Lung (tissue), 12 donors: Measurements from ENCODE around the gene IGFBP7. TPM values are rescaled to one million over a fixed set of nuclear protein-coding genes. Genes with fewer than 3 reads are reported as not detected.

ENCODE experiments used
- ATAC-seq: fragments of 200-7000 bp; cut with Tn5 transposase; one replicate; pipeline ENCODE4 v1.9.1; 2020; ENCODE audit warnings: moderate number of reproducible peaks; ENCODE audit not compliant: insufficient read depth, low FRiP score
- DNase-seq, 3 donors: peaks; one replicate each; pipeline ENCODE4 v3.0.0-alpha.2; 2013 to 2017
- H3K27ac ChIP-seq, 2 donors: one replicate each; pipeline ENCODE4 v1.5.1; 2013; ENCODE audit warnings: mild to moderate bottlenecking in 2 of 2, moderate library complexity in 2 of 2, control low read depth in 1 of 2, inconsistent platforms in 1 of 2, low read depth in 1 of 2, low read length in 1 of 2
- H3K27me3 ChIP-seq, 3 donors: one replicate each; pipeline ENCODE4 v1.5.1; 2013; ENCODE audit warnings: low read length in 2 of 3; ENCODE audit not compliant: control insufficient read depth in 3 of 3, insufficient read depth in 3 of 3
- H3K36me3 ChIP-seq, 4 donors: one replicate each; pipeline ENCODE4 v1.5.1; 2013; ENCODE audit warnings: low read length in 4 of 4, mild to moderate bottlenecking in 1 of 4, moderate library complexity in 1 of 4; ENCODE audit not compliant: control insufficient read depth in 4 of 4, insufficient read depth in 4 of 4
- H3K4me1 ChIP-seq, 5 donors: one replicate each; pipeline ENCODE4 v1.5.1; 2013; ENCODE audit warnings: low read length in 5 of 5, mild to moderate bottlenecking in 2 of 5, moderate library complexity in 1 of 5; ENCODE audit not compliant: control insufficient read depth in 5 of 5, insufficient read depth in 5 of 5
- H3K4me3 ChIP-seq: one replicate; pipeline ENCODE4 v1.5.1; 2013; ENCODE audit warnings: mild to moderate bottlenecking, control low read depth, moderate library complexity
- H3K9ac ChIP-seq, 2 donors: one replicate each; pipeline ENCODE4 v1.5.1; 2013; ENCODE audit warnings: low read length in 2 of 2, control low read depth in 1 of 2; ENCODE audit not compliant: insufficient read depth in 1 of 2
- H3K9me3 ChIP-seq, 4 donors: one replicate each; pipeline ENCODE4 v1.5.1; 2013; ENCODE audit warnings: low read length in 3 of 4, mild to moderate bottlenecking in 1 of 4, moderate library complexity in 1 of 4; ENCODE audit not compliant: control insufficient read depth in 4 of 4, insufficient read depth in 3 of 4
- CTCF ChIP-seq: IDR thresholded peaks from 2 replicates; pipeline ENCODE4 v1.5.1; 2012; ENCODE audit warnings: mild to moderate bottlenecking; ENCODE audit errors: control extremely low read depth, extremely low read depth
- WGBS, 2 donors: extraction: QIAGEN DNeasy Blood & Tissue Kit; methylation state at CpG; one replicate each; pipeline ENCODE4 v1.1.7; 2013; 5-methylcytosine and 5-hydroxymethylcytosine counted together
- polyA plus RNA-seq, 2 donors: library from polyadenylated mRNA; stranded (reverse); fragments of 200-250 nt; gene quantifications; one replicate each; pipeline ENCODE4 v1.2.1, GENCODE V29; 2013
- total RNA-seq, 2 donors: library from RNA; depleted of rRNA in 1 of 2; stranded (reverse); fragments of >200 nt in 1 of 2; gene quantifications; one replicate each; pipeline ENCODE4 v1.2.1, GENCODE V29; 2014 to 2021
- donor health status: control.
- donor health status: control.
- donor health status: Bipolar disorder and iron deficiency.
- donor health status: healthy.
- donor health status: DM: yes; HTN: yes; CAD: no.

Gene IGFBP7
- total and polyA plus RNA-seq, 4 donors, result 212 to 517 (median 399) TPM

GRCh38 chr4:57098415-57098814 lies 11.8 kb downstream of the IGFBP7 start:
- ATAC-seq, result no peak
- H3K27ac ChIP-seq, result peak overlapping the region; percentile 13 to 72
- WGBS, 2 donors, result 71 to 77% methylated on average over 5 of the region's 5 CpGs
- H3K9ac ChIP-seq, result no peak overlapping the region
- H3K4me1 ChIP-seq, result peaks cover 8 to 59% (median 40%) of the 10 kb centered on the region in 5 donors
- TF ChIP-seq CTCF, result no peak
- no peak overlapping the region for H3K4me3 ChIP-seq
- no peaks in the 10 kb centered on the region for H3K27me3 ChIP-seq
- no peaks in the 10 kb centered on the region for H3K9me3 ChIP-seq
- peak in 1 of 3 donors; percentile 43 for DNase-seq
- H3K36me3 ChIP-seq, result no peaks in the 10 kb centered on the region

GRCh38 chr4:57097711-57098110 lies 12.5 kb downstream of the IGFBP7 start:
- ATAC-seq (no peak), DNase-seq (no peak)
- no peaks in the 10 kb centered on the region for H3K36me3 ChIP-seq
- H3K27ac ChIP-seq, result peak overlapping the region; percentile 28 to 38
- 84 to 90% methylated on average over 2 of the region's 2 CpGs for WGBS, 2 donors
- no peak overlapping the region for H3K4me3 ChIP-seq
- no peak overlapping the region for H3K9ac ChIP-seq
- H3K27me3 ChIP-seq, result no peaks in the 10 kb centered on the region
- H3K9me3 ChIP-seq, result no peaks in the 10 kb centered on the region
- H3K4me1 ChIP-seq, result peaks cover 7 to 55% (median 33%) of the 10 kb centered on the region in 5 donors
- no peak for TF ChIP-seq CTCF

GRCh38 chr4:57095956-57096355 lies 14.2 kb downstream of the IGFBP7 start:
- ATAC-seq (no peak), DNase-seq (no peak)
- no peak for TF ChIP-seq CTCF
- Histone ChIP-seq H3K27me3 (no peaks in the 10 kb centered on the region), H3K9ac (no peak overlapping the region), H3K27ac (peak overlapping the region in 1 of 2 donors; percentile 55), H3K9me3 (no peaks in the 10 kb centered on the region), H3K36me3 (no peaks in the 10 kb centered on the region), H3K4me3 (no peak overlapping the region), H3K4me1 (peaks cover 6 to 56% (median 21%) of the 10 kb centered on the region in 5 donors)
- WGBS, 2 donors, result 65 to 70% methylated on average over 5 of the region's 5 CpGs

GRCh38 chr4:57095245-57095644 lies 14.9 kb downstream of the IGFBP7 start:
- TF ChIP-seq CTCF, result no peak
- H3K4me3 ChIP-seq, result no peak overlapping the region
- WGBS, 2 donors, result 91 to 96% methylated on average over 2 of the region's 2 CpGs
- no peaks in the 10 kb centered on the region for H3K27me3 ChIP-seq
- H3K36me3 ChIP-seq, result no peaks in the 10 kb centered on the region
- DNase-seq (no peak), ATAC-seq (no peak)
- no peak overlapping the region for H3K9ac ChIP-seq
- peaks cover 6 to 58% (median 21%) of the 10 kb centered on the region in 5 donors for H3K4me1 ChIP-seq
- H3K9me3 ChIP-seq, result peaks cover 0 to 2% (median 0%) of the 10 kb centered on the region in 4 donors
- peak overlapping the region in 1 of 2 donors; percentile 55 for H3K27ac ChIP-seq
